PC-9 (cell line): Measurements from ENCODE around the gene KRTAP10-12. TPM values are rescaled to one million over a fixed set of nuclear protein-coding genes. Genes with fewer than 3 reads are reported as not detected.

Experiments used
- BruUV-seq: library from RNA; stranded (reverse); fragments of 400-500 nt; replicated peaks from 2 replicates; lab custom pipeline; 2021; lab: Mats Ljungman, UMichigan
- CTCF ChIA-PET: fragments of 300-600 bp; sonication (Branson Sonifier 250); formaldehyde crosslinking; loops from one replicate; lab custom pipeline; 2022; ENCODE audit warnings: antibody characterized with exemption; lab: Charles Lee
- POLR2A ChIA-PET: fragments of 300-600 bp; sonication (Branson Sonifier 250); formaldehyde crosslinking; loops from one replicate; lab custom pipeline; 2022; ENCODE audit warnings: antibody characterized with exemption; ENCODE audit not compliant: unreplicated experiment; lab: Charles Lee
- DNase-seq, 2 experiments: peaks; one replicate each; pipeline versions ENCODE4 v3.0.0 to v3.0.0-alpha.2; 2015 to 2022; ENCODE audit warnings: mixed read lengths in 1 of 2
- H2AFZ ChIP-seq: fragments of 200-600 bp; sonication (generic); 2 replicates; pipeline ENCODE4 v1.8.1; 2017; ENCODE audit warnings: antibody characterized with exemption
- H3F3A ChIP-seq: fragments of 200-600 bp; sonication (generic); 2 replicates; pipeline ENCODE4 v1.8.1; 2017; ENCODE audit warnings: antibody characterized with exemption, mild to moderate bottlenecking, low read depth; ENCODE audit not compliant: insufficient read depth
- H3K27ac ChIP-seq: fragments of 200-600 bp; sonication (generic); 2 replicates; pipeline ENCODE4 v1.6.1; 2016; ENCODE audit warnings: mixed run types
- H3K27me3 ChIP-seq: fragments of 200-600 bp; sonication (generic); 2 replicates; pipeline ENCODE4 v1.6.1; 2016; ENCODE audit warnings: low read depth, mixed run types; ENCODE audit not compliant: insufficient read depth
- H3K36me3 ChIP-seq: fragments of 200-600 bp; sonication (generic); 2 replicates; pipeline ENCODE4 v1.6.1; 2016; ENCODE audit warnings: low read depth, mixed run types
- H3K4me1 ChIP-seq: fragments of 200-600 bp; sonication (generic); replicated peaks from 2 replicates; pipeline ENCODE4 v1.6.1; 2016; ENCODE audit warnings: mixed run types; ENCODE audit not compliant: insufficient read depth
- H3K4me2 ChIP-seq: fragments of 200-600 bp; sonication (generic); 2 replicates; pipeline ENCODE4 v1.6.1; 2017; ENCODE audit warnings: mixed run types
- H3K4me3 ChIP-seq: fragments of 200-600 bp; sonication (generic); 2 replicates; pipeline ENCODE4 v1.6.1; 2016; ENCODE audit warnings: mixed run types
- H3K79me2 ChIP-seq: fragments of 200-600 bp; sonication (generic); 2 replicates; pipeline ENCODE4 v1.6.1; 2017; ENCODE audit warnings: low read depth, mixed run types
- H3K9me2 ChIP-seq: fragments of 200-600 bp; sonication (generic); 2 replicates; pipeline ENCODE4 v1.8.1; 2017; ENCODE audit warnings: mild to moderate bottlenecking; ENCODE audit not compliant: insufficient read depth
- H3K9me3 ChIP-seq: fragments of 200-600 bp; sonication (generic); 2 replicates; pipeline ENCODE4 v1.8.1; 2016; ENCODE audit warnings: low read depth; ENCODE audit not compliant: insufficient read depth
- H4K20me1 ChIP-seq: fragments of 200-600 bp; sonication (generic); 2 replicates; pipeline ENCODE4 v1.8.1; 2017; ENCODE audit not compliant: insufficient read depth
- EZH2 ChIP-seq: fragments of 200-600 bp; sonication (generic); IDR thresholded peaks from 2 replicates; pipeline ENCODE4 v1.8.0; 2017; ENCODE audit warnings: antibody characterized with exemption, low read depth
- intact Hi-C: fragments of 100-400 bp; cut with micrococcal nuclease; formaldehyde crosslinking; loops from one replicate; pipeline ENCODE4 v1.10.0; 2022; ENCODE audit not compliant: unreplicated experiment
- total RNA-seq: library from RNA; stranded (reverse); gene quantifications from 2 replicates; pipeline ENCODE4 v1.2.3, GENCODE V29; 2021
- TF ChIP-seq, protein P1 (sequence below): fragments of 200-600 bp; sonication (generic); conservative IDR thresholded peaks from 2 replicates; pipeline ENCODE4 v1.6.1; 2017; ENCODE audit warnings: mixed run types, antibody characterized with exemption, mild to moderate bottlenecking, moderate library complexity

KRTAP10-12 gene
- total RNA-seq, 1 experiment from 2014 or later = not detected

DNA sequence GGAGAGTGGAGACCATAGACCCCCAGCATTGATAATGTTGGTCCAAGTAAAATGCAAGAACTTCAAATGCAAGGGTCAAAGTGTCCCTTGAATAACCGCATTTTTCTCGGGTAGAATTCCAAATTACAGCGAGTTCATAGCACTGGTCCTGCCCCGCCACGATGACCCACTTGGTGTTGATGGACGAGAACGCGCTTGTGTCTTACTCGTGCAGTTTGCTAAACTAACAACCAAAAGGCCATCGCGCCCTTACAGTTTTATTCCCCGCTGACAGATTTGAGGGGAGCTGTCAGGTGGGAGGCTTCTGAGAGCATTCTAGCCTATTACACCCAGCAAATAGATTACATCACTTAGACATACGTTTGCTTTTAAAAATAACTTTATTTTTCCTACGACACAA is 31.7 kb downstream of the KRTAP10-12 start:
- H3K9me3 ChIP-seq = no peaks in the 10 kb centered on the region
- H3F3A ChIP-seq = no peaks in the 10 kb centered on the region
- H3K79me2 ChIP-seq = no peaks in the 10 kb centered on the region
- H3K27me3 ChIP-seq = peaks cover 66% of the 10 kb centered on the region
- POLR2A ChIA-PET = no interaction called here
- no peaks in the 10 kb centered on the region for H3K36me3 ChIP-seq
- no peak overlapping the region for H3K4me2 ChIP-seq
- H4K20me1 ChIP-seq = no peaks in the 10 kb centered on the region
- H3K4me1 ChIP-seq = no peaks in the 10 kb centered on the region
- CTCF ChIA-PET = no interaction called here
- H3K9me2 ChIP-seq = no peaks in the 10 kb centered on the region
- H2AFZ ChIP-seq = no peak overlapping the region
- DNase-seq = no peak
- intact Hi-C loops = no loop called here
- H3K4me3 ChIP-seq = no peak overlapping the region
- no TSS peak for BruUV-seq
- H3K27ac ChIP-seq = no peak overlapping the region
- no peak for TF ChIP-seq EZH2
- TF ChIP-seq, protein P1, sequence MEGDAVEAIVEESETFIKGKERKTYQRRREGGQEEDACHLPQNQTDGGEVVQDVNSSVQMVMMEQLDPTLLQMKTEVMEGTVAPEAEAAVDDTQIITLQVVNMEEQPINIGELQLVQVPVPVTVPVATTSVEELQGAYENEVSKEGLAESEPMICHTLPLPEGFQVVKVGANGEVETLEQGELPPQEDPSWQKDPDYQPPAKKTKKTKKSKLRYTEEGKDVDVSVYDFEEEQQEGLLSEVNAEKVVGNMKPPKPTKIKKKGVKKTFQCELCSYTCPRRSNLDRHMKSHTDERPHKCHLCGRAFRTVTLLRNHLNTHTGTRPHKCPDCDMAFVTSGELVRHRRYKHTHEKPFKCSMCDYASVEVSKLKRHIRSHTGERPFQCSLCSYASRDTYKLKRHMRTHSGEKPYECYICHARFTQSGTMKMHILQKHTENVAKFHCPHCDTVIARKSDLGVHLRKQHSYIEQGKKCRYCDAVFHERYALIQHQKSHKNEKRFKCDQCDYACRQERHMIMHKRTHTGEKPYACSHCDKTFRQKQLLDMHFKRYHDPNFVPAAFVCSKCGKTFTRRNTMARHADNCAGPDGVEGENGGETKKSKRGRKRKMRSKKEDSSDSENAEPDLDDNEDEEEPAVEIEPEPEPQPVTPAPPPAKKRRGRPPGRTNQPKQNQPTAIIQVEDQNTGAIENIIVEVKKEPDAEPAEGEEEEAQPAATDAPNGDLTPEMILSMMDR = no peak

DNA sequence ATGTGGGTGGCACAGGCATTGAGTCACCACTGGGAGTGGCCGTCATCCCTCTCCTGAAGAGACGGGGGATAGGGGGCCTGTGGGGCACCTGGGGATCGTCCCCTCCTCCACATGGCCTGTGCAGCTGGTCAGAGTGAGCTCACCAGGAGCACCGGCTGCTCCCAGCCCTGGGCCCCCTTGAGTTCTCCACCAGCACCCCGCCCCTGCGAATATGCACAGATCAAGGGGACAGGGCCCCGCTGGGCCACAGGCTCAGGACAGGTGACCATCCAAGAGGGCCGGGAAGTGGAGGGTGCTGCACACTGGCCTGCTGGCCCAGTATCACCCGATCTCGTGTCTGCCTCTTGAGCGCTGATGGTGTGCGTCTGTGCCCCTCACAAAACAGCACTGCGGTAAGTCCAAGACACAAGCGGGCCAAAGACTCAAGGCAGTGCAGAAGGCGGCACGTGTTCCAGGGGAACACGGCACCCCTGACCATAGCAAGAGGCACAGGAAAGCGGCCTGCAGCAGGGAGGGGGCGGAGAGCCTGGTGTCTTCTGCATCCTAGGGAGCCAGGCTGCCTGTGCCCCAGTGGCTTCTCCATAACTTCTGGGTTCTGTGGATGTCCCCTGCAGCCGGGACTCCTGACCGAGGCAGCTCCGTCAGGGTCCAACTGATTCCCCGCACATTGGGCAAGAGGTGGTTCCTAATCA is 32.5 kb downstream of the KRTAP10-12 start:
- no TSS peak for BruUV-seq
- Histone ChIP-seq H3K79me2 (no peaks in the 10 kb centered on the region), H2AFZ (no peak overlapping the region), H3K36me3 (no peaks in the 10 kb centered on the region), H3K4me2 (no peak overlapping the region), H3K27me3 (peaks cover 58% of the 10 kb centered on the region), H3K27ac (no peak overlapping the region), H3K4me1 (no peaks in the 10 kb centered on the region), H4K20me1 (no peaks in the 10 kb centered on the region), H3K9me2 (no peaks in the 10 kb centered on the region), H3K9me3 (no peaks in the 10 kb centered on the region), H3F3A (no peaks in the 10 kb centered on the region), H3K4me3 (no peak overlapping the region)
- POLR2A ChIA-PET = no interaction called here
- CTCF ChIA-PET = no interaction called here
- DNase-seq = no peak
- TF ChIP-seq, protein P1 = no peak
- TF ChIP-seq EZH2 = no peak
- intact Hi-C loops = no loop called here

DNA sequence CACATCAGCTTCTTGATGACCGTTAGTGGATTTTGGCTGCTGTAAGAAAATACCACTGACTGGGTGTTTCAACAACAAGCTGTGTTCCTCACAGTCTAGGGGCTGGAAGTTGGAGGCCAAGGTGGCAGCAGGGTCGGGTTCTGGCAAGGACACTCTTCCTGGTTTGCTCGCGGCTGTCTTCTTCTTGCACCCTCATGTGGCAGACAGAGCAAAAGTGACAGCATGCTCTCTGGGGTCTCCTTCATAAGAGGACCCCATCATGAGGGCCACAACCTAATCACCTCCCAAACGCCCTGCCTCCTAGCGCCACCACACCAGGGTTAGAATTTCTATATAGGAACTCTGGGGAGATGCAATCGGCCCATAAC is 33.0 kb downstream of the KRTAP10-12 start:
- DNase-seq = no peak
- H2AFZ ChIP-seq = no peak overlapping the region
- no peaks in the 10 kb centered on the region for H3K79me2 ChIP-seq
- no peaks in the 10 kb centered on the region for H3K9me3 ChIP-seq
- no peaks in the 10 kb centered on the region for H3K9me2 ChIP-seq
- H3K4me1 ChIP-seq = no peaks in the 10 kb centered on the region
- ChIA-PET POLR2A (no interaction called here), CTCF (no interaction called here)
- H3F3A ChIP-seq = no peaks in the 10 kb centered on the region
- no peak overlapping the region for H3K4me2 ChIP-seq
- no TSS peak for BruUV-seq
- H4K20me1 ChIP-seq = no peaks in the 10 kb centered on the region
- H3K27ac ChIP-seq = no peak overlapping the region
- intact Hi-C loops = no loop called here
- peaks cover 54% of the 10 kb centered on the region for H3K27me3 ChIP-seq
- no peaks in the 10 kb centered on the region for H3K36me3 ChIP-seq
- H3K4me3 ChIP-seq = no peak overlapping the region
- TF ChIP-seq, protein P1 = no peak
- TF ChIP-seq EZH2 = no peak
